Activated CD4-positive, CD25-positive, alpha-beta regulatory T cell treated with anti-CD3 and anti-CD28 coated beads, Interleukin-2, amount 50 U/mL, for 72 hours (primary cell): ENCODE measurements around the gene NIPBL.

Source experiments
- DNase-seq: peaks from one replicate; pipeline ENCODE4 v3.0.0; 2021

The NIPBL gene

GRCh38 chr5:37109338-37109737, 232.8 kb downstream of the NIPBL start:
- no peak for DNase-seq

GRCh38 chr5:37110135-37110534, 233.6 kb downstream of the NIPBL start:
- no peak for DNase-seq

- no peak for DNase-seq
Observed at GRCh38 chr5:37111426-37112382, 235.1 kb downstream of the NIPBL start.

- DNase-seq: no peak
Observed at GRCh38 chr5:37112383-37112991, 235.9 kb downstream of the NIPBL start.
